HG02973 (cell line): ENCODE results near the gene HS2ST1.

ENCODE experiments used
- ATAC-seq: cut with Tn5 transposase; IDR thresholded peaks from one replicate; pipeline ENCODE4 v1.9.1; 2021; ENCODE audit warnings: moderate library complexity; ENCODE audit not compliant: unreplicated experiment

Gene HS2ST1

GRCh38 chr1:87132284-87132870 is 217.9 kb downstream of the HS2ST1 start:
- no peak for ATAC-seq

DNA sequence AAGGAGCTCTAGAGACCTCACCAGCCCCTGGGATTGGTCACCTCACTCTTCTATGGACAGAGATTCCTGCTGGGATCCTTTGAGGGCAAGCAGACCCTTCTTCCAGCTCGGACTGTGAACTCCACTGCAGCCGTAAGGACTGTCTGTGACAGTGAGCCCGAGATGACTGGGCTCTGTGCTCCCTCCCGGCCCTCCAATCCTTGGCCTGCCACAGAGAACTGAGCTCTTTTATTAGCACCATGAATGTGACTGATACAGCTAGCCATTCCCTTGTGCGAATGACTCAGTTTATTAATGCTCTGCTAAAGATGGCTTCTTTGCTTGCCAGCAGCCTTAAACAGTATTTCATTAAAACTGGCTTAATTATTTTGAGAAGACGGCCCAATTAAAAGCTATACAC is 219.6 kb downstream of the HS2ST1 start:
- no peak for ATAC-seq

GRCh38 chr1:87134625-87135328 is 220.3 kb downstream of the HS2ST1 start:
- ATAC-seq, result no peak

- ATAC-seq, result no peak
Measured at GRCh38 chr1:87135329-87135712, 220.9 kb downstream of the HS2ST1 start.

DNA sequence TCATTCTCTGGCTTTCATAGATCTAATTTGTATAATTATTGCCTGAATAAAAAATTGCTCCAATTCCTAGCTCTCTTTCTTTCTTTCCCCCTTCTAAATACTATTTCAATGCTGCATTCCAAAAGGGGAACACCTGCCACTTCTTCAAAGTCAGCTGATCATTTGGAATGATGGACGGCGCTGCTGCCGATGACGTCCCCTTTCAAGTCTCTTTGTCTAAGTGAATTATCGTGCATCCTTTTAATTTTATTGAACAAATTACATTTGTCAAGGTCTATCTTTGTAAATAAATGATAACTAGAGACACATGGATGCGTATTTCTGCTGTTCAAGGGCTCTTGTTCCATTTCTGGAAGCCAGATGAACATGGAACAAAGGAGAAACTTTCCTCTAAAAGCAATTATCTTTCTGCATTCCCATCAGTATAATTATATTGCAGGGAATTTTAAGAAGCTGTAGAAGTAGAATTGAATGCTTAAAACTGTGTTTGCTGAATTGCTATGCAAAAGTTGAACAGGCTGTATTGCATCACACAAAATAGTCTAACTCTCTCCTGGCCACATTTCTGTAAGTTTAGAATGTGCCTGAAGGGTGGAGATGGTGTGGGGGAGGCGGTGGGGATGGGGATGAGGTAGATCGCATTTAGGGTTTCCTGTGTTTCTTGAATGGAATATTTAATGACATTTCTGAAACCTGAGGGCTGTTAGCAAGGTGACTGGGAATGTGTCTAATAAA is 222.3 kb downstream of the HS2ST1 start:
- no peak for ATAC-seq

- ATAC-seq, result no peak
Measured at GRCh38 chr1:87137342-87137739, 222.9 kb downstream of the HS2ST1 start.

GRCh38 chr1:87140831-87141540 is 226.6 kb downstream of the HS2ST1 start:
- no peak for ATAC-seq

- ATAC-seq, result no peak
Measured at GRCh38 chr1:87141556-87141955, 227.1 kb downstream of the HS2ST1 start.

GRCh38 chr1:87143413-87144135 is 229.1 kb downstream of the HS2ST1 start:
- no peak for ATAC-seq

- ATAC-seq, result no peak
Measured at GRCh38 chr1:87144316-87144895, 230.0 kb downstream of the HS2ST1 start.

GRCh38 chr1:87144981-87145380 is 230.5 kb downstream of the HS2ST1 start:
- ATAC-seq, result no peak

DNA sequence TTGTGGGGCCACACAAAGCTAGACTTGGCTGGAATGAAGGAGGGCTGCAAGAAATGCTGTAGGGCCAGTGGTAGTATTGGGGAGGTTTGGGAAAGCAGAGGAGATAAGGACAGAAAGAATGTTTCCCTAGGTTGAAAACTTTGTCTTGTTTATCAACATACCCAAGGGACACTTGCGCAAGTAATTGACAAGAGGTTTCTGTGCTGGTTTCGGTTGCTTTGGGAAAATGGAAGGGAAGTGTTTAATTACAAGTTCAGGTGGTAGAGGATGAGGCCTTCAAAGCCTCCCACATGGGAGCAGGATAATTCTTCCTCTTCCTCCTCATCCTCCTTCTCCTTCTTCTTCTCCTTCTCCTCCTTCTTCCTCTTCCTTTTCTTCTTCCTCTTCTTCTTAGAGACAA is 232.1 kb downstream of the HS2ST1 start:
- ATAC-seq, result no peak

DNA sequence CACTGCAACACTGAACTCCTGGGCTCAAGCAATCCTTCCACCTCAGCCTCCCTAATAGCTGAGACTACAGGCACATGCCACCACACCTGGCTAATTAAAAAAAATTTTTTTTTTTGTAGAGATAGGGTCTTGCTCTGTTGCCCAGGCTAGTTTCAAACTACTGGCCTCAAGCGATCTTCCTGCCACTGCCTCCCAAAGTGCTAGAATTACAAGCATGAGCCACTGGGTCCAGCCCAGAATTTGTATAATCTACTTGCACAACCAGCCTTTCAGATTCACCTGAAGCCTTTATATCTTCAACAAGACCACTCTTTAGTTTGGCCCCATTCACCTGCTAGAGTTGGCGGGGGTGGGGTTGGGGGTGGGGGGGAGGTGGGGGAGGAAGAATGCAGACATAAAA is 232.6 kb downstream of the HS2ST1 start:
- no peak for ATAC-seq

DNA sequence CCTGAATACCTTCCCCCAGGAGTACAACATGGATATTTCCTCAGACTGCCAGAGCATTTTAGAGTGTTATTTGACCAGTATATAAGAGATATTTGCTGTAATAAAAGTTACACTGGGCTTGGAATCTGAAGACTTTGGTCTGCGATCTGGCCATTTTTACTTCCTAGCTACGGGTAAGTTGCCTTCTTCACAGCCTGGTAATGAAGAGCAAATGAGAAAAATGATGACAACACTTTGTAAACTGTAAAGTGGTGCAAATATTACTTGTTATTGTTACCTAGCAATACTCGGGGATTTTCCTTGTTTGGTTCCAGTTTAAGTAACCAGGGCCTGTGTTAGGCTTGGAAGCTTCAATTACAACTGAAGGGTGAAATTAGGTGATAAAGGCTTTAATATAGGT is 233.4 kb downstream of the HS2ST1 start:
- no peak for ATAC-seq

DNA sequence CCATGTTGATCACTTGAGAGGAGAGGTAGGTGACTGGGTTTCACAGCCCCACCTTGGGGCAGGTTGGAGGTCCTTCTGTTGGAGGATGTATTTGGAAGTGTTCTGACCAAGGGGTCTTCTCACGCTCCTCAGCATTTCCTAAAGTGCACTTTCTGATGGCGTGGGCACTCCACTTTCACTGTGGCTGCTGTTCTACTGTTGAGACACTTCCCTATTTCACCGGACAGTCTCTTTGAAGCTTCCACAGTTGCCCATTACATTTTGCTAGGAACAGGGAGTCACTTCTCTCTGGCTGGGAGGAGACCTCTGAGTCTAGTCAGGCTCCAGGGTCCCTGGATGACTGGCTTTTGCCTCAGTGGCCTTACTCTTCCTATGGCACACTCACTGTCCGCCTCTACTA is 234.2 kb downstream of the HS2ST1 start:
- ATAC-seq, result no peak

- no peak for ATAC-seq
Measured at GRCh38 chr1:87149241-87150041, 235.0 kb downstream of the HS2ST1 start.

DNA sequence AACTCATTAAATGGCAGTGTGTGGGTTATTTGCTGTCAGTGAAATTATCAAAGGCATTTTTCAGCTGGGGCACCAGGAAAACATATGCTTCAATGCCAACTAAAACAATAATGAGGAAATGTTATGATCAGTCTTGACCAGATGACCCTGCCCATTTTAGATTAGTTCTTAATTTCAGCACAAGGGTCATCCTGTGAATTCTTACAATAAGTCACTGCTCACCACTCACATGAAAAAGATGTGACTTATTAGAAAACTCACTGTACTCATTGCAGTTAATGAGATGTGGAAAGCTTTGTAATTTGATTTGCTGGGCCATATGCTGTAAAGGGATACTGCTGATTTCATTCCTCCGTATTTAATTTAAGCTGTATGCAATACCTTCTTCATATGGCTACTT is 235.7 kb downstream of the HS2ST1 start:
- no peak for ATAC-seq

- peak; percentile 67 for ATAC-seq
Measured at GRCh38 chr1:87151500-87152421, 237.3 kb downstream of the HS2ST1 start.

GRCh38 chr1:87154384-87154783 is 239.9 kb downstream of the HS2ST1 start:
- no peak for ATAC-seq
